GM04504 (cell line): ENCODE data around the gene PHF3.
A peak's percentile ranks its signal among the peaks of the same experiment; 100 is the strongest.

Experiments
- DNase-seq: peaks from one replicate; pipeline ENCODE4 v3.0.0-alpha.2; 2012; ENCODE audit warnings: low read depth

PHF3 gene

GRCh38 chr6:63635588-63636517 lies at the start of gene PHF3:
Gene PHF3, plus strand, starts transcription at chr6:63635802. Its CDS starts 10,750 bp downstream, at chr6:63646552.
- DNase-seq = peak; percentile 67

GRCh38 chr6:63589952-63590411 lies 45.6 kb upstream of the PHF3 start:
- no peak for DNase-seq

GRCh38 chr6:63592886-63593285 lies 42.7 kb upstream of the PHF3 start:
- DNase-seq = no peak

- no peak for DNase-seq
Observed at GRCh38 chr6:63597141-63598048, 38.2 kb upstream of the PHF3 start.

GRCh38 chr6:63598049-63599036 lies 37.3 kb upstream of the PHF3 start:
- DNase-seq = peak; percentile 26

- no peak for DNase-seq
Observed at GRCh38 chr6:63599243-63599642, 36.4 kb upstream of the PHF3 start.

- DNase-seq = no peak
Observed at GRCh38 chr6:63600136-63600535, 35.5 kb upstream of the PHF3 start.

- DNase-seq = no peak
Observed at GRCh38 chr6:63609231-63609630, 26.4 kb upstream of the PHF3 start.

GRCh38 chr6:63610944-63611343 lies 24.7 kb upstream of the PHF3 start:
- no peak for DNase-seq

GRCh38 chr6:63611560-63611959 lies 24.0 kb upstream of the PHF3 start:
- no peak for DNase-seq

GRCh38 chr6:63615590-63615989 lies 20.0 kb upstream of the PHF3 start:
- no peak for DNase-seq

GRCh38 chr6:63624091-63624490 lies 11.5 kb upstream of the PHF3 start:
- no peak for DNase-seq

GRCh38 chr6:63630466-63630865 lies 5.1 kb upstream of the PHF3 start:
- DNase-seq = no peak

GRCh38 chr6:63634630-63635029 lies 972 bp upstream of the PHF3 start:
- DNase-seq = no peak

GRCh38 chr6:63635215-63635587 lies 401 bp upstream of the PHF3 start:
- no peak for DNase-seq

- DNase-seq = no peak
Observed at GRCh38 chr6:63636518-63637021, 968 bp downstream of the PHF3 start.

- no peak for DNase-seq
Observed at GRCh38 chr6:63637865-63638445, 2.4 kb downstream of the PHF3 start.

GRCh38 chr6:63640062-63640461 lies 4.5 kb downstream of the PHF3 start:
- peak; percentile 49 for DNase-seq

- no peak for DNase-seq
Observed at GRCh38 chr6:63643862-63644261, 8.3 kb downstream of the PHF3 start.

- no peak for DNase-seq
Observed at GRCh38 chr6:63644668-63645326, 9.2 kb downstream of the PHF3 start.
